ENCODE results near the gene COX6A2.

The COX6A2 gene

DNA sequence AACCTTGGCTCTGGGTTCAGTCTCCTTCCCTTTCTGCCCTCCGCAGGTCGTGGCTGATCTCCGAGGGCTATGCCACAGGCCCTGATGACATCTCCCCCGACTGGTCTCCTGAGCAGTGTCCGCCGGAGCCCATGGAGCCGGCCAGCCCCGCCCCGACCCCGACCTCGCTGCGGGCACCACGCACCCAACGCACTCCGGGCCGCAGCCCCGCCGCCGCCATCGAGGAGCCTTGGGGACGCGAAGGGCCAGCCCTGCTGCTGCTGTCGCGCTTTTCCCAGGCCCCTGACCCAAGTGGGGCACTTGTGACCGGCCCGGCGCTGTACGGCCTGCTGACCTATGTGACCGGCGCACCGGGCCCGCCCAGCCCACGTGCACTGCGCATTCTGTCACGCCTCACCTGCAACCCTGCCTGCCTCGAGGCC lies 36.2 kb upstream of the COX6A2 start:
- peaks cover 10% of the 10 kb centered on the region; the same call in 1 of the 2 replicates for H3K79me2 ChIP-seq (ENCODE audit: insufficient read depth, low read depth)
- H4K20me1 ChIP-seq (ENCODE audit: insufficient read depth), result no peaks in the 10 kb centered on the region
- H3K36me3 ChIP-seq (ENCODE audit: insufficient read depth), result no peaks in the 10 kb centered on the region
- no peak overlapping the region for H3K9ac ChIP-seq
- H3K4me2 ChIP-seq, result no peak overlapping the region
- no peaks in the 10 kb centered on the region for H3K27me3 ChIP-seq (ENCODE audit: insufficient read depth, low read depth)
- no peak overlapping the region for H2AFZ ChIP-seq (ENCODE audit: low read depth)
- no peak overlapping the region for H3K4me3 ChIP-seq (IDR thresholded peaks at IDR 0.05; ENCODE audit: insufficient read depth, low read depth, low read length)
- TF ChIP-seq, protein P1, sequence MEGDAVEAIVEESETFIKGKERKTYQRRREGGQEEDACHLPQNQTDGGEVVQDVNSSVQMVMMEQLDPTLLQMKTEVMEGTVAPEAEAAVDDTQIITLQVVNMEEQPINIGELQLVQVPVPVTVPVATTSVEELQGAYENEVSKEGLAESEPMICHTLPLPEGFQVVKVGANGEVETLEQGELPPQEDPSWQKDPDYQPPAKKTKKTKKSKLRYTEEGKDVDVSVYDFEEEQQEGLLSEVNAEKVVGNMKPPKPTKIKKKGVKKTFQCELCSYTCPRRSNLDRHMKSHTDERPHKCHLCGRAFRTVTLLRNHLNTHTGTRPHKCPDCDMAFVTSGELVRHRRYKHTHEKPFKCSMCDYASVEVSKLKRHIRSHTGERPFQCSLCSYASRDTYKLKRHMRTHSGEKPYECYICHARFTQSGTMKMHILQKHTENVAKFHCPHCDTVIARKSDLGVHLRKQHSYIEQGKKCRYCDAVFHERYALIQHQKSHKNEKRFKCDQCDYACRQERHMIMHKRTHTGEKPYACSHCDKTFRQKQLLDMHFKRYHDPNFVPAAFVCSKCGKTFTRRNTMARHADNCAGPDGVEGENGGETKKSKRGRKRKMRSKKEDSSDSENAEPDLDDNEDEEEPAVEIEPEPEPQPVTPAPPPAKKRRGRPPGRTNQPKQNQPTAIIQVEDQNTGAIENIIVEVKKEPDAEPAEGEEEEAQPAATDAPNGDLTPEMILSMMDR (conservative IDR thresholded peaks at IDR 0.05; ENCODE audit: low read depth, low read length), result no peak
- H3K4me1 ChIP-seq (ENCODE audit: low read depth, poor library complexity, severe bottlenecking), result peaks cover 11% of the 10 kb centered on the region
- no peak overlapping the region for H3K27ac ChIP-seq

DNA sequence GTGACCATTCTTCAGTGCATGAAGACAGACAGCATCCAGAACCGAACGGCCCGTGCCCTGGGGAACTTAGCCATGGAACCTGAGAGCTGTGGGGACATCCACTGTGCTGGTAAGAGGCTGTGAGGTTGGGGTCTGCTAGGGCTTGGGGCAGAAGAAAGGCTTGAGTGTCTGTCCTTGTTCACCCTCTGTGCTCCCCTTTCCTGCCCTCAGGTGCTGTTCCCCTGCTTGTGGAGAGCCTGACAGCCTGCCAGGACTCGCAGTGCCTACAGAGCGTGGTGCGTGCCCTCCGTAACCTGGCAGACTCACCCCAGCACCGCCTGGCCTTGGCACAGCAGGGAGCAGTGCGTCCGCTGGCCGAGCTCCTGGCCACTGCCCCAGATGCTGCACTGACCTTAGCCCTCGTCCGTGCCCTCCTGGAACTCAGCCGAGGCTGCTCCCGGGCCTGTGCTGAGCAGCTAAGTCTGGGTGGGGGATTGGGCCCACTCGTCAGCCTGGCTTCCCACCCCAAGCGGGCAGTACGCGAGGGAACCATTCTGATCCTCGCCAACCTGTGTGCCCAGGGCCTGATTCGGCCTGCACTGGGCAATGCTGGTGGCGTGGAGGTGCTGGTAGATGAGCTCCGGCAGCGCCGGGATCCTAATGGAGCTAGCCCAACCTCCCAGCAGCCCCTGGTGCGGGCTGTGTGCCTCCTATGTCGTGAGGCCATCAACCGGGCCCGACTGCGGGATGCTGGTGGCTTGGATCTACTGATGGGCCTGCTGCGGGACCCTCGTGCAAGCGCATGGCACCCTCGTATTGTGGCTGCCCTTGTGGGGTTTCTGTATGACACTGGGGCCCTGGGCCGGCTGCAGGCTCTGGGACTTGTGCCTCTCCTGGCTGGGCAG lies 34.0 kb upstream of the COX6A2 start:
- Histone ChIP-seq H4K20me1 (ENCODE audit: insufficient read depth) (no peaks in the 10 kb centered on the region), H3K4me1 (ENCODE audit: low read depth, poor library complexity, severe bottlenecking) (peaks cover 16% of the 10 kb centered on the region), H2AFZ (ENCODE audit: low read depth) (no peak overlapping the region), H3K4me2 (no peak overlapping the region), H3K4me3 (IDR thresholded peaks at IDR 0.05; ENCODE audit: insufficient read depth, low read depth, low read length) (no peak overlapping the region), H3K27me3 (ENCODE audit: insufficient read depth, low read depth) (no peaks in the 10 kb centered on the region), H3K79me2 (ENCODE audit: insufficient read depth, low read depth) (peaks cover 25% of the 10 kb centered on the region), H3K36me3 (ENCODE audit: insufficient read depth) (no peaks in the 10 kb centered on the region), H3K27ac (no peak overlapping the region), H3K9ac (no peak overlapping the region)
- TF ChIP-seq, protein P1 (conservative IDR thresholded peaks at IDR 0.05; ENCODE audit: low read depth, low read length), result no peak

DNA sequence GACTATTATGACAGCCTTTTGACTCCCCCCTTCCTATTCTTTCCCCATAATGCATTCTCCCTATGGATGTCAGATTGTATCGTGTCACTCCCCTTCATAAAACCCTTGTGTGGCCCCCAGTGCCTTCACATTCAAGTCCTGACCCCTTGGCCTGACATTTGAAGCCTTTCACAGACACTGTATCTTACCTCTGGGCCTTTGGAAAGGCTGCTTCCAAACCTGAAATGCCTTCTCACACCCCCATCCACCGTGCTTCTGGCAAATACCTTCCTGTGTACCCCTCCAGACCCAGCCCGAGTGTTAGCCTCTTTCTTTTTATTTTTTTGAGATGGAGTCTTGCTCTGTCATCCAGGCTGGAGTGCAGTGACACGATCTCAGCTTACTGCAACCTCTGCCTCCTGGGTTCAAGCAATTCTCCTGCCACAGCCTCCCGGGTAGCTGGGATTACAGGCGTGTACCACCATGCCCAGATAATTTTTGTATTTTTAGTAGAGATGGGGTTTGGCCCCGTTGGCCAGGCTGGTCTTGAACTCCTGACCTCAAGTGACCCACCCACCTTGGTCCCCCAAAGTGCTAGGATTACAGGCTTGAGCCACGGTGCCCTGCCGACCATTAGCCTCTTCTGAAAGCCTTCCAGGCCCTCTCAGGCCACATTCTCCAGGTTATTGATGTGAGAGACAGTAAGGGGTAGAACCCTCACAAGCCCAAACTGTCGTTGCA lies 33.2 kb upstream of the COX6A2 start:
- no peak overlapping the region for H3K4me2 ChIP-seq
- peaks cover 24% of the 10 kb centered on the region for H3K4me1 ChIP-seq (ENCODE audit: low read depth, poor library complexity, severe bottlenecking)
- no peaks in the 10 kb centered on the region for H3K36me3 ChIP-seq (ENCODE audit: insufficient read depth)
- TF ChIP-seq, protein P1 (conservative IDR thresholded peaks at IDR 0.05; ENCODE audit: low read depth, low read length), result no peak
- H4K20me1 ChIP-seq (ENCODE audit: insufficient read depth), result no peaks in the 10 kb centered on the region
- no peaks in the 10 kb centered on the region for H3K27me3 ChIP-seq (ENCODE audit: insufficient read depth, low read depth)
- H2AFZ ChIP-seq (ENCODE audit: low read depth), result no peak overlapping the region
- no peak overlapping the region for H3K9ac ChIP-seq
- H3K79me2 ChIP-seq (ENCODE audit: insufficient read depth, low read depth), result peaks cover 33% of the 10 kb centered on the region
- no peak overlapping the region for H3K27ac ChIP-seq
- H3K4me3 ChIP-seq (IDR thresholded peaks at IDR 0.05; ENCODE audit: insufficient read depth, low read depth, low read length), result no peak overlapping the region

DNA sequence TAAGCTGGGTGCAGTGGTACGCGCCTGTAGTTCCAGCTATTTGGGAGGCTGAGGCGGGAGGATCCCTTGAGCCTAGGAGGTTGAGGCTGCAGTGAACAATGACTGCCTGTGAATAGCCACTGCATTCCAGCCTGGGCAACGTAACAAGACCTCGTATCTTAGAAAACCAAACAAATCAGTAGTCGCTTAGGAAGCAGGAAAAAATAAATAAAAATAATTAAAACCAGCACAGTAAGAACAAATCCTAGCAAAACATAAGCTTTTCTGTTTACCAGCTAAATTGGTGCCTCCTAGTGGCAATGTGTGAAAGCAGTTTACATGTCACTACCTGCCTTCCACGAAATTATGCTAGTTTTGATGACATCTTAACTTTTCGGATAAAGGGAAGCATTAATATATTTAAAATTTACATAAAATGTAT lies 32.4 kb upstream of the COX6A2 start:
- H3K9ac ChIP-seq, result no peak overlapping the region

More for the DNA sequence above, 32.4 kb upstream of the COX6A2 start:
- H3K4me1 ChIP-seq (ENCODE audit: low read depth, poor library complexity, severe bottlenecking), result peaks cover 24% of the 10 kb centered on the region
- no peak overlapping the region for H3K4me3 ChIP-seq (IDR thresholded peaks at IDR 0.05; ENCODE audit: insufficient read depth, low read depth, low read length)
- H2AFZ ChIP-seq (ENCODE audit: low read depth), result 0 out of 2 replicates have a peak overlapping the region, but pooled peaks have one; percentile 29
- H3K4me2 ChIP-seq, result peak overlapping the region; percentile 85
- TF ChIP-seq, protein P1 (conservative IDR thresholded peaks at IDR 0.05; ENCODE audit: low read depth, low read length), result peak; percentile 62
- H3K27ac ChIP-seq, result no peak overlapping the region
- peaks cover 39% of the 10 kb centered on the region for H3K79me2 ChIP-seq (ENCODE audit: insufficient read depth, low read depth)
- H3K27me3 ChIP-seq (ENCODE audit: insufficient read depth, low read depth), result no peaks in the 10 kb centered on the region
- H3K36me3 ChIP-seq (ENCODE audit: insufficient read depth), result no peaks in the 10 kb centered on the region
- no peaks in the 10 kb centered on the region for H4K20me1 ChIP-seq (ENCODE audit: insufficient read depth)
